Transverse colon (tissue), 1 donor: ENCODE results near the gene PODXL.

Source experiments
- EP300 ChIP-seq: sonication (generic); formaldehyde crosslinking; IDR thresholded peaks from one replicate; pipeline ENCODE4 v1.6.1; 2017; ENCODE audit warnings: antibody characterized with exemption, low read depth
- POLR2A ChIP-seq: fragments of 450-650 bp; IDR thresholded peaks from one replicate; pipeline ENCODE4 v1.6.1; 2016; ENCODE audit warnings: antibody characterized with exemption, mild to moderate bottlenecking, moderate library complexity

DNA sequence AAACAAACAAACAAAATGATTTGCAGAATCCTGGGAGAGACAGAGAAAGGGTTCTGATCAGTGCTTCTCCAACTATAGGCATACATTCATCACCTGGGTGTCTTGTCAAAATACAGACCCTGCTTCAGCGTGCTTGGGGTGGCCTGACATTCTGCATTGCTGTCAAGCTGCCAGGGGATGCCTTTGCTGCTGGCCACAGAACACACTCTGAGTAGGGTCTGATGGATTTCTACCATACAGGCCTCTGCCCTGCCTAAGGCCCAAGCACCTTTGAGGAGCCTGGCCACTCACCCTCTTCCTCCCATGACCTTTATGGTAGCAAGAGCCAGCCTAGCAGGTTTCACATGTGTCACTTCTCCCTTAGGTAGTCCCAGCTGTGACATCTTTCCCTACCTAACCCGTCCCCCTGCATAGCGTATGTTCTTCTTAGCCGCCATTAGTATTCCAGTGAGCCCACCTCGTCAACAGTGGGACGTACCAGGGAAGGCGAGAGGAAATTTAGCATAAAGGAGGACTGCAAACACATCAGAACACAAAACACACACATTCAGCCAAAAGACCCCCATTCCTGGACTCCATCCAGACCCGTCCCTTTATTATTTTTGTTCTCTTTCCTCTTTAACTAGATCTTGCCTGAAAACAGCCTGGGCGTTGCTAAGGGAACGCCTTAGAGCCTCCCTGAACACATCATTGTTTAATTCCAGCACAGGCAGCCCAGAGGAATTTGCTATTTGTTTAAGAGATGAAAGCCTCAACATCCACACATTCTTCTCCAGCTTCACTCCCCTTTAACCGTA is 43.9 kb upstream of the PODXL start:
- no peak for TF ChIP-seq EP300
- TF ChIP-seq POLR2A = no peak
